HTERT RPE-1 (cell line): Measurements from ENCODE around the gene CFAP43.

Experiments used
- in situ Hi-C: fragments of 300-500 bp; cut with MboI; formaldehyde crosslinking; loops from 4 replicates; pipeline ENCODE4 v1.14.3; 2020; ENCODE audit warnings: low sequenced_read_pairs

Gene CFAP43

DNA sequence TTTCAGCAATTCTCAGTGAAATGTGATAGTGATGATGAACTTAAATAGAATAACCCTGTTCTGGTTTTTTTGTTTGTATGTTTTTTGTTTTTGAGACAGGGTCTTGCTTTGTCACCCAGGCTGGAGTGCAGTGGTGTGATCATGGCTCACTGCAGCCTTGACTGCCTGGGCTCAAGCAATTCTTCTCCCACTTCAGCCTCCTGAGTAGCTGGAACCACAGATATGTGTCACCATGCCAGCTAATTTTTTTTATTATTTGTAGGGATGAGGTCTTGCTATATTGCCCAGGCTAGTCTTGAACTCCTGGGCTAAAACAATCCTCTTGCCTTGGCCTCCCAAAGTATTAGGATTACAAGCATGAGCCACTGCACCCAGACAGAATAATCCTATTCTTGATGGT, 132.2 kb downstream of the CFAP43 start:
- in situ Hi-C loops: no loop called here

- in situ Hi-C loops: no loop called here
Observed at GRCh38 chr10:104099269-104099668, 132.9 kb downstream of the CFAP43 start.

DNA sequence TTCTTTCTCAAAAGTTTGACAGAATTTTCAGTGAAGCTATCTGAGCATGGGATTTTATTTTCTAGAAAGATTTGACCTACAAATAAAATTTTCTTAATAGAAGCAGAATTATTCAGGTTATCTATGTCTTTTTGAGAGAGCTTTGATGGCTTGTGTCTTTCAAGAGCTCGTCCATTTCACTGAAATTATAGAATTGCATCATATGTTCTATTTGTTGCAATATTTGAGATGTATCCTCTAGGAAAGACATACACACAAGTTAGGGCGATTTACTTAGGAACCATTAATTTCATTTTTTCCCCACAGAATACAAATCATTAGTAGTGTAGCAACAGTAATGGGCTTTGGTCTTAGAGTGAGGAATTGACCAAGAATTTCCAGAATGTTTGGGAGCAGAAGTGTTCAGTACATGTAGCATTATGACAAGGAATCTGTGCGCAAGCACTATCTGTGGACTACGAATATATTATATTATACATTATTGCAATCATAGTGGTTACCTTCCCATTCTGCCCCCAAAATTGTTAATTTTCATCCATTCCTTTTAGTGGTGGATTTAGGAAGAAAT, 133.7 kb downstream of the CFAP43 start:
- in situ Hi-C loops: no loop called here

GRCh38 chr10:104096692-104097091, 135.5 kb downstream of the CFAP43 start:
- in situ Hi-C loops: no loop called here

DNA sequence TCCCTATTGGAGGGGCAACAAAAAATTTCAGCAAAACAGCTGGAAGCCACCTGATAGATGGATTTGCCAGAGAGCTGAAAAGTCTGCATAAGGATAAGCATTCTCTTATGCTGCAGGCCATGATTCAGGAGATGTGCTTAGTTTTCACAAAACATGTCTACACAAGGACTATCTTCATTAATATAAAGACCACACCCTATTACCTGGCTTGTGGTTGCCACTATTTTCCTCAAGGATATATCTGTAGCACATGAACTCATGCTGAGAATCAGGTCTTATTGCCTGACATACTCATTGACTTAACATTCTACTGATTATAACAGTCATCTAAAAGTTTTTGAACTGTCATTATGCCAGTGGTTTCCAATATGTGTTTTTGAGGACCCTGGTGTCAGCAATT, 139.4 kb downstream of the CFAP43 start:
- in situ Hi-C loops: no loop called here

- in situ Hi-C loops: no loop called here
Observed at GRCh38 chr10:104090611-104091010, 141.6 kb downstream of the CFAP43 start.

- in situ Hi-C loops: no loop called here
Observed at GRCh38 chr10:104089621-104090020, 142.5 kb downstream of the CFAP43 start.

DNA sequence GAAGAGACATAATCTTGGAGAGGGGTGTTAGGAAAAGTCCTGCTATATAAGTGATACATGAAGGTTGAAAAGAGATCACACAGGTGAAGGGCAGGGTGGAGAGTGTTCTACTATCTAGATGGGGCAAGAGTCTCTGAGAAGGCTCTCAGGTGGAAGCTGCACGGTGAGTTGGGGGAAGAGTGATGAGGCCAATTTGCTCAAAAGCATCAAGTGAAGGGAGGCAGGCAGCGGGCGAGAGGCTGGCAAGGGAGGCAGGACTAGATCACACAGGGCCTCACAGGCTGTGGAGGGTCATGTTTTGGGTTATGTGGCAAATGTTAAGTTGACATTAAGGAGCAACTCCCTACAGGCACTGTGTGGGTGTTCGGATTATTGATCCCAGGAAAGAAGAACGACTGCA, 143.9 kb downstream of the CFAP43 start:
- in situ Hi-C loops: no loop called here

- in situ Hi-C loops: no loop called here
Observed at GRCh38 chr10:104085801-104086400, 146.3 kb downstream of the CFAP43 start, which contains the start of gene COL17A1. TSS of gene COL17A1 (minus strand) at chr10:104085880. CDS start at chr10:104080673, 5,207 bp downstream.

DNA sequence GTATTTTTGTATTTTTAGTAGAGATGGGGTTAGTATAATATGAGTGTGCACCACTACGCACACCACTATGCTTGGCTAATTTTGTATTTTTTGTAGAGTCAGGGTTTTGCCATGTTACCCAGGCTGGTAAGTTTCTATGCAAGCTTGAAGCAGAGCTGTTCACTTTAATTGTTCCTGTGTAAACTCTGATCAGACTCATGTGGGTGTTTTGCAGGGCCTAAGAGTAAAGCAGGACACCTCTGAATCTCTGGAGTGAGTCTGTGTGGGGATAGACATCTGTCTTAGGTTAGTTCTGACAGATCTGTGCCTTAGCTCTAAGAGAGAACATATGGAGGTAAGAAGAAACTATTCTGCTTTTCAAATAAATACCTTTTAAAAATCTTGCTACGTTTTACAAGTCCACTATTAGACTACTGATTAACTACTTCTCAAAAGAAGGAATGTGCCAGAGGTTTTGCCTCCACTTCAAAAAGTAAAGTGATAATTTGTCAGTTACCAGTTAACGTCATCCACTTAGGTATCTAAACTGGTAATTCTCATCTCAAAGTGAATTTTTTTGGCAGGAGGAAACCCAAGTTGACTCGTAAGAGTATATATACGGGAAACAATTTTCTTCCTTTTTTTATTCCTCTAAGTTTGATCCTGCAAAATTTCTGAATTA, 147.6 kb downstream of the CFAP43 start:
- in situ Hi-C loops: no loop called here

GRCh38 chr10:104081998-104082397, 150.2 kb downstream of the CFAP43 start:
- in situ Hi-C loops: no loop called here

DNA sequence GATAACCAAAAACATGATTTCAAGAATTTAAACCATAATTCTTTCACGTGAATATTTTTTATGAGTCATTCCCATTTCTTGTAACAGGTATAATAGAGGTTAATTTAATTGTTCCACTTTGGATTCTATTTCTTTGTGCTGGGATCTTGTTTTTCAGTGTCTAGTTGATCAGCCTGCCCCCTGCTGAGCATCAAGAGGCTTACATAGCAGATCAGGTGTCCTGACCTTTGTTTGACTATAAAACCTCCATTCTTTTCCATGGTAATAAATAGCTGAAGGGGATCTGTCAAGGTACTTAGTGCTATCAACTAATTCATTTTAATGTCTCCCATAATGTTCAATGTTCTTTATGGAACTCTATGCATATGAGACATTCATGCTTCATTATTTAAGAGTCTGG, 151.4 kb downstream of the CFAP43 start:
- in situ Hi-C loops: no loop called here
